OCI-LY7 (cell line): Measurements from ENCODE around the gene IQSEC1. TPM values are rescaled to one million over a fixed set of nuclear protein-coding genes. Genes with fewer than 3 reads are reported as not detected.

Source experiments
- BruUV-seq: library from RNA; stranded (reverse); fragments of 400-500 nt; replicated peaks from 2 replicates; lab custom pipeline; 2021; lab: Mats Ljungman, UMichigan
- CTCF ChIA-PET: fragments of 300-600 bp; sonication (Branson Sonifier 250); formaldehyde crosslinking; loops from one replicate; lab custom pipeline; 2022; ENCODE audit warnings: antibody characterized with exemption; ENCODE audit not compliant: unreplicated experiment; lab: Charles Lee
- POLR2A ChIA-PET: fragments of 300-600 bp; sonication (Branson Sonifier 250); formaldehyde crosslinking; loops from one replicate; lab custom pipeline; 2022; ENCODE audit warnings: antibody characterized with exemption; lab: Charles Lee
- DNase-seq: peaks from one replicate; pipeline ENCODE4 v3.0.0-alpha.2; 2015; ENCODE audit warnings: low spot score
- H2AFZ ChIP-seq: fragments of 200-600 bp; sonication (generic), shearing (Covaris generic); 2 replicates; pipeline ENCODE4 v1.6.1; 2014; ENCODE audit warnings: mild to moderate bottlenecking, antibody characterized with exemption, low read length, moderate library complexity
- H3K27ac ChIP-seq: fragments of 200-600 bp; sonication (generic); 2 replicates; pipeline ENCODE4 v1.5.1; 2014; ENCODE audit warnings: mixed run types, low read depth, mild to moderate bottlenecking, moderate library complexity, low read length, inconsistent platforms; ENCODE audit not compliant: poor library complexity, severe bottlenecking
- H3K36me3 ChIP-seq: fragments of 200-600 bp; sonication (generic); 2 replicates; pipeline ENCODE4 v1.6.1; 2014; ENCODE audit warnings: mild to moderate bottlenecking, antibody characterized with exemption, low read length, moderate library complexity, mixed read lengths; ENCODE audit not compliant: insufficient read depth
- H3K4me1 ChIP-seq: fragments of 200-600 bp; sonication (generic); 2 replicates; pipeline ENCODE4 v1.5.1; 2014; ENCODE audit warnings: mild to moderate bottlenecking, low read length; ENCODE audit not compliant: insufficient read depth, poor library complexity, severe bottlenecking
- H3K4me2 ChIP-seq: fragments of 200-600 bp; sonication (generic); 2 replicates; pipeline ENCODE4 v1.6.1; 2014; ENCODE audit warnings: mild to moderate bottlenecking, low read length
- H3K4me3 ChIP-seq: fragments of 200-600 bp; sonication (generic); 2 replicates; pipeline ENCODE4 v1.5.1; 2014; ENCODE audit warnings: mild to moderate bottlenecking, low read depth, low read length; ENCODE audit not compliant: poor library complexity, severe bottlenecking
- H3K79me2 ChIP-seq: fragments of 200-600 bp; sonication (generic); 2 replicates; pipeline ENCODE4 v1.6.1; 2016; ENCODE audit warnings: low read depth, mild to moderate bottlenecking, low read length, moderate library complexity, mixed read lengths; ENCODE audit not compliant: insufficient read depth
- H3K9me2 ChIP-seq: fragments of 200-600 bp; sonication (generic); 2 replicates; pipeline ENCODE4 v1.6.1; 2016; ENCODE audit warnings: mild to moderate bottlenecking, low read length, mixed read lengths; ENCODE audit not compliant: insufficient read depth
- H3K9me3 ChIP-seq: fragments of 200-600 bp; sonication (generic); 2 replicates; pipeline ENCODE4 v1.6.1; 2014; ENCODE audit warnings: mild to moderate bottlenecking, mixed run types, low read length, mixed read lengths
- H4K20me1 ChIP-seq: fragments of 200-600 bp; sonication (generic); 2 replicates; pipeline ENCODE4 v1.6.1; 2014; ENCODE audit warnings: mild to moderate bottlenecking, antibody characterized with exemption, low read length, moderate library complexity, mixed read lengths; ENCODE audit not compliant: insufficient read depth
- CTCF ChIP-seq: fragments of 200-600 bp; sonication (generic); conservative IDR thresholded peaks from 2 replicates; pipeline ENCODE4 v1.5.1; 2014; ENCODE audit warnings: mild to moderate bottlenecking, antibody characterized with exemption, low read length, moderate library complexity, mixed read lengths
- EZH2phosphoT487 ChIP-seq: fragments of 200-600 bp; sonication (generic); IDR thresholded peaks from 2 replicates; pipeline ENCODE4 v1.6.1; 2018; ENCODE audit warnings: low read depth, borderline replicate concordance, mild to moderate bottlenecking, mixed run types, antibody characterized with exemption, low read length, moderate library complexity, mixed read lengths
- intact Hi-C: fragments of 100-400 bp; cut with micrococcal nuclease; formaldehyde crosslinking; loops from one replicate; pipeline ENCODE4 v1.10.0; 2022; ENCODE audit not compliant: unreplicated experiment
- total RNA-seq, 2 experiments: library from RNA; depleted of rRNA in 1 of 2; stranded (reverse); fragments of >200 nt in 1 of 2; shearing (Covaris generic) in 1 of 2; gene quantifications; 2 replicates each; pipeline ENCODE4 v1.2.3, GENCODE V29; 2014 to 2022

The IQSEC1 gene
- total RNA-seq, 2 experiments from 2014 or later, result 25.2 to 70.1 TPM

GRCh38 chr3:13119471-13120220 lies 46.4 kb upstream of the IQSEC1 start:
- no peaks in the 10 kb centered on the region for H3K79me2 ChIP-seq
- H3K9me2 ChIP-seq, result no peaks in the 10 kb centered on the region
- H3K4me3 ChIP-seq, result no peak overlapping the region
- TF ChIP-seq EZH2phosphoT487, result no peak
- TF ChIP-seq CTCF, result no peak
- no peak overlapping the region for H3K27ac ChIP-seq
- H4K20me1 ChIP-seq, result no peaks in the 10 kb centered on the region; the same call in 1 of the 2 replicates
- POLR2A ChIA-PET, result interaction anchor here (1.4 kb wide), 1 partner anchor 9 kb away, joined by 7 read pairs; no protein-coding TSS in a partner anchor
- CTCF ChIA-PET, result interaction anchor here (1.1 kb wide), 1 partner anchor 9 kb away, joined by 3 read pairs; no protein-coding TSS in a partner anchor
- intact Hi-C loops, result no loop called here
- no peaks in the 10 kb centered on the region for H3K4me1 ChIP-seq
- H3K36me3 ChIP-seq, result no peaks in the 10 kb centered on the region
- DNase-seq, result no peak
- no peak overlapping the region for H3K4me2 ChIP-seq
- no peak overlapping the region for H2AFZ ChIP-seq
- no TSS peak for BruUV-seq
- no peaks in the 10 kb centered on the region for H3K9me3 ChIP-seq

- BruUV-seq, result no TSS peak
- no peaks in the 10 kb centered on the region for H3K9me3 ChIP-seq
- H3K79me2 ChIP-seq, result no peaks in the 10 kb centered on the region
- H2AFZ ChIP-seq, result no peak overlapping the region
- no peak for DNase-seq
- no peaks in the 10 kb centered on the region for H3K9me2 ChIP-seq
- no peaks in the 10 kb centered on the region; the same call in 1 of the 2 replicates for H4K20me1 ChIP-seq
- H3K27ac ChIP-seq, result no peak overlapping the region
- no peak overlapping the region for H3K4me2 ChIP-seq
- intact Hi-C loops, result no loop called here
- no peak for TF ChIP-seq CTCF
- TF ChIP-seq EZH2phosphoT487, result no peak
- no peak overlapping the region for H3K4me3 ChIP-seq
- no peaks in the 10 kb centered on the region for H3K36me3 ChIP-seq
- POLR2A ChIA-PET, result no interaction called here
- H3K4me1 ChIP-seq, result peaks cover 29% of the 10 kb centered on the region
- CTCF ChIA-PET, result no interaction called here
These were observed 43.2 kb upstream of the IQSEC1 start for GRCh38 chr3:13116426-13116825.

DNA sequence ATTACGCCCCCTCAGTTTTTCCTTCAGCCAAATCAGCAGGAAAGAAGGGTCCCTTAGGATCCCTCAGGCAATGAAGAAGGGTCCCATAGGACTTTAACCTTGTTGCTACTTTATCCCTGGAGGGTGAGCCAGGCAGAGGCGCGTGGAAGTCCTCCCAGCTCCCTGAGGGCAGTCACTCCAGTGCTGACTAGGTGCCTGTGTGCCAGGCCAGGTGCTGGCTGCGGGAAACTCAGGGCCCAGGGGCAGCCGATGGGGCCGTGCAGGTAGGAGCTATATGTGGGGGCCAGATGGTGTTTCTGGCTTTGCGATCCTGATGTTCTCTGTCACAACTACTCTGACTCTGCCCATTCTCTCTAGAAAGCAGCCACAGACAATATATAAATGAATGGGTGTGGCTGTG lies 42.8 kb upstream of the IQSEC1 start:
- H3K36me3 ChIP-seq, result no peaks in the 10 kb centered on the region
- DNase-seq, result no peak
- peaks cover 34% of the 10 kb centered on the region for H3K4me1 ChIP-seq
- H3K4me2 ChIP-seq, result no peak overlapping the region
- POLR2A ChIA-PET, result no interaction called here
- H3K9me3 ChIP-seq, result no peaks in the 10 kb centered on the region
- no peak overlapping the region for H3K4me3 ChIP-seq
- H4K20me1 ChIP-seq, result no peaks in the 10 kb centered on the region; the same call in 1 of the 2 replicates
- no peak overlapping the region for H3K27ac ChIP-seq
- CTCF ChIA-PET, result no interaction called here
- H3K9me2 ChIP-seq, result no peaks in the 10 kb centered on the region
- H3K79me2 ChIP-seq, result no peaks in the 10 kb centered on the region
- BruUV-seq, result no TSS peak
- intact Hi-C loops, result no loop called here
- TF ChIP-seq CTCF (no peak), EZH2phosphoT487 (no peak)
- H2AFZ ChIP-seq, result no peak overlapping the region
